NB4 (cell line): ENCODE measurements around the gene GET3.
"Not testable (repeated sequence)": the region's sequence is repeated elsewhere in the genome, so short reads cannot be mapped to it uniquely, and the experiment has no call there.

Experiments
- MYC ChIP-seq: IDR thresholded peaks from 2 replicates; pipeline ENCODE4 v1.6.1; 2011; ENCODE audit warnings: low read depth, low read length
- POLR2A ChIP-seq: IDR thresholded peaks from 2 replicates; pipeline ENCODE4 v1.6.1; 2011; ENCODE audit warnings: mild to moderate bottlenecking; ENCODE audit not compliant: insufficient read length; ENCODE audit errors: extremely low read depth
- TF ChIP-seq, protein P1 (sequence below): IDR thresholded peaks from one replicate; pipeline ENCODE4 v1.5.1; 2012; ENCODE audit warnings: low read depth, low read length
- TF ChIP-seq, protein P2 (sequence below): IDR thresholded peaks from 2 replicates; pipeline ENCODE4 v1.6.1; 2011; ENCODE audit warnings: low read depth, low read length

DNA sequence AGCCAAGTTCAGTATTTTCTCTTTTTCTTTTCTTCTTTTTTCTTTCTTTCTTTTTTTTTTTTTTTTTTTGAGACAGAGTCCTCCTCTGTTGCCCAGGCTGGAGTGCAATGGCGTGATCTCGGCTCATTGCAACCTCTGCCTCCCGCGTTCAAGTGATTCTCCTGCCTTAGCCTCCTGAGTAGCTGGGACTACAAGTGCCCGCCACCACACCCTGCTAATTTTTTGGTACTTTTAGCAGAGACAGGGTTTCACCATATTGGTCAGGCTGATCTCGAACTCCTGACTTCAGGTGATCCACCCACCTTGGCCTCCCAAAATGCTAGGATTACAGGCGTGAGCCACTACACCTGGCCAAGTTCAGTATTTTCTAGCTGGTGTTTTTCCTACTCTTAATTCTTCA, 60.3 kb downstream of the GET3 start:
- TF ChIP-seq, protein P1, sequence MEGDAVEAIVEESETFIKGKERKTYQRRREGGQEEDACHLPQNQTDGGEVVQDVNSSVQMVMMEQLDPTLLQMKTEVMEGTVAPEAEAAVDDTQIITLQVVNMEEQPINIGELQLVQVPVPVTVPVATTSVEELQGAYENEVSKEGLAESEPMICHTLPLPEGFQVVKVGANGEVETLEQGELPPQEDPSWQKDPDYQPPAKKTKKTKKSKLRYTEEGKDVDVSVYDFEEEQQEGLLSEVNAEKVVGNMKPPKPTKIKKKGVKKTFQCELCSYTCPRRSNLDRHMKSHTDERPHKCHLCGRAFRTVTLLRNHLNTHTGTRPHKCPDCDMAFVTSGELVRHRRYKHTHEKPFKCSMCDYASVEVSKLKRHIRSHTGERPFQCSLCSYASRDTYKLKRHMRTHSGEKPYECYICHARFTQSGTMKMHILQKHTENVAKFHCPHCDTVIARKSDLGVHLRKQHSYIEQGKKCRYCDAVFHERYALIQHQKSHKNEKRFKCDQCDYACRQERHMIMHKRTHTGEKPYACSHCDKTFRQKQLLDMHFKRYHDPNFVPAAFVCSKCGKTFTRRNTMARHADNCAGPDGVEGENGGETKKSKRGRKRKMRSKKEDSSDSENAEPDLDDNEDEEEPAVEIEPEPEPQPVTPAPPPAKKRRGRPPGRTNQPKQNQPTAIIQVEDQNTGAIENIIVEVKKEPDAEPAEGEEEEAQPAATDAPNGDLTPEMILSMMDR, result not testable (repeated sequence)
- not testable (repeated sequence) for TF ChIP-seq POLR2A, MYC
- TF ChIP-seq, protein P2, sequence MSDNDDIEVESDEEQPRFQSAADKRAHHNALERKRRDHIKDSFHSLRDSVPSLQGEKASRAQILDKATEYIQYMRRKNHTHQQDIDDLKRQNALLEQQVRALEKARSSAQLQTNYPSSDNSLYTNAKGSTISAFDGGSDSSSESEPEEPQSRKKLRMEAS, result not testable (repeated sequence)
